K562 (cell line): ENCODE data around the gene EVI5L. TPM values are rescaled to one million over a fixed set of nuclear protein-coding genes. Genes with fewer than 3 reads are reported as not detected.

ENCODE experiments used
- ATAC-seq: fragments of 200-7000 bp; cut with Tn5 transposase; 3 replicates; pipeline ENCODE4 v1.9.1; 2020; ENCODE audit warnings: moderate library complexity
- BruUV-seq: library from RNA; stranded (reverse); fragments of 400-500 nt; replicated peaks from 2 replicates; lab custom pipeline; 2021; lab: Mats Ljungman, UMichigan
- CTCF ChIA-PET: fragments of 300-600 bp; formaldehyde crosslinking; extraction: SDS; loops from one replicate; lab custom pipeline; 2021; ENCODE audit warnings: low intra/inter-chr PET ratio; lab: Yijun Ruan, JAX
- POLR2A ChIA-PET: fragments of 300-600, 350-650 bp; sonication (Branson Sonifier 250); formaldehyde crosslinking; extraction: SDS; loops from one replicate; lab custom pipeline; 2021; ENCODE audit warnings: antibody characterized with exemption, inconsistent platforms; lab: Yijun Ruan, JAX
- DNase-seq, 4 experiments: peaks; one replicate each; pipeline versions ENCODE4 v3.0.0 to v3.0.0-alpha.2; 2011 to 2018; ENCODE audit warnings: low spot score in 3 of 4, mixed read lengths in 3 of 4; ENCODE audit errors: extremely low read depth in 1 of 4
- FAIRE-seq: peaks from 2 replicates; lab custom pipeline; 2011; peaks lifted over from hg19 to GRCh38; lab: Jason Lieb, UNC
- H2AFZ ChIP-seq: 2 replicates; pipeline ENCODE4 v1.6.0; 2011; ENCODE audit warnings: low read depth, low read length, control low read depth, inconsistent platforms
- H3K27ac ChIP-seq: fragments of 200-600 bp; 3 replicates; pipeline ENCODE4 v1.8.0; 2011; ENCODE audit warnings: low read depth, mild to moderate bottlenecking, control low read depth, inconsistent platforms, low read length, moderate library complexity, mixed read lengths; ENCODE audit errors: extremely low read depth
- H3K27me3 ChIP-seq, 2 experiments: fragments of 300-600 bp in 1 of 2; 2 replicates in 1 of 2; 3 replicates in 1 of 2; pipeline versions ENCODE4 v1.6.0 to v1.8.0; 2011; ENCODE audit warnings: inconsistent platforms in 2 of 2, low read length in 2 of 2, mild to moderate bottlenecking in 1 of 2, mixed read lengths in 1 of 2, moderate library complexity in 1 of 2; ENCODE audit not compliant: control insufficient read depth in 2 of 2, insufficient read depth in 2 of 2
- H3K36me3 ChIP-seq: fragments of 300-600 bp; 3 replicates; pipeline ENCODE4 v1.8.0; 2011; ENCODE audit warnings: mild to moderate bottlenecking, low read length, inconsistent platforms; ENCODE audit not compliant: control insufficient read depth, insufficient read depth
- H3K4me1 ChIP-seq, 2 experiments: fragments of 200-600 bp in 1 of 2; replicated peaks in 1 of 2; 2 replicates in 1 of 2; 3 replicates in 1 of 2; pipeline versions ENCODE4 v1.5.1 to v1.8.0; 2011; ENCODE audit warnings: inconsistent platforms in 2 of 2, low read length in 2 of 2, mild to moderate bottlenecking in 1 of 2, mixed read lengths in 1 of 2, moderate library complexity in 1 of 2; ENCODE audit not compliant: control insufficient read depth in 2 of 2, insufficient read depth in 2 of 2
- H3K4me2 ChIP-seq: 2 replicates; pipeline ENCODE4 v1.6.1; 2011; ENCODE audit warnings: low read length, control low read depth, inconsistent platforms, mixed read lengths; ENCODE audit not compliant: insufficient read depth
- H3K4me3 ChIP-seq: fragments of 200-600 bp; sonication (generic), shearing (Covaris generic); 2 replicates; pipeline ENCODE4 v1.5.1; 2016; ENCODE audit warnings: control low read depth, inconsistent platforms
- H3K79me2 ChIP-seq: fragments of 200-600 bp; 3 replicates; pipeline ENCODE4 v1.8.0; 2011; ENCODE audit warnings: low read length, inconsistent platforms; ENCODE audit not compliant: control insufficient read depth, insufficient read depth
- H3K9ac ChIP-seq, 2 experiments: 2 replicates each; pipeline versions ENCODE4 v1.6.0 to v1.6.1; 2011; ENCODE audit warnings: low read depth in 2 of 2, low read length in 2 of 2, control low read depth in 1 of 2, inconsistent platforms in 1 of 2, mild to moderate bottlenecking in 1 of 2, mixed read lengths in 1 of 2; ENCODE audit not compliant: insufficient read depth in 1 of 2
- H3K9me1 ChIP-seq: one replicate; pipeline ENCODE4 v1.6.0; 2011; ENCODE audit warnings: inconsistent platforms, mild to moderate bottlenecking, low read length, moderate library complexity; ENCODE audit not compliant: control insufficient read depth, insufficient read depth
- H3K9me3 ChIP-seq: replicated peaks from 2 replicates; pipeline ENCODE4 v1.5.1; 2011; ENCODE audit warnings: low read depth, low read length, inconsistent platforms; ENCODE audit not compliant: control insufficient read depth, insufficient read depth
- H4K20me1 ChIP-seq: replicated peaks from 2 replicates; pipeline ENCODE4 v1.6.1; 2011; ENCODE audit warnings: low read length, inconsistent platforms, mixed read lengths; ENCODE audit not compliant: control insufficient read depth, insufficient read depth
- ARID1B ChIP-seq: fragments of 450-650 bp; IDR thresholded peaks from 2 replicates; pipeline ENCODE4 v1.6.1; 2016; ENCODE audit warnings: antibody characterized with exemption, mild to moderate bottlenecking, inconsistent platforms
- GTF3C2 ChIP-seq: IDR thresholded peaks from 3 replicates; pipeline ENCODE4 v1.6.1; 2011; ENCODE audit warnings: borderline replicate concordance, mild to moderate bottlenecking, moderate library complexity; ENCODE audit not compliant: insufficient read length; ENCODE audit errors: extremely low read depth
- MAX ChIP-seq: sonication (generic); formaldehyde crosslinking; IDR thresholded peaks from 2 replicates; pipeline ENCODE4 v1.9.0; 2022; ENCODE audit warnings: mild to moderate bottlenecking, missing genetic modification reagents
- RAD51 ChIP-seq: fragments of 450-650 bp; IDR thresholded peaks from 2 replicates; pipeline ENCODE4 v1.7.1; 2016; ENCODE audit warnings: low read depth, mild to moderate bottlenecking, borderline replicate concordance
- RCOR1 ChIP-seq, 2 experiments: IDR thresholded peaks; 2 replicates each; pipeline ENCODE4 v1.6.1; 2012; ENCODE audit warnings: low read depth in 2 of 2, low read length in 2 of 2, borderline replicate concordance in 1 of 2, improper control_type of control experiment in 1 of 2
- ZNF354B ChIP-seq: fragments of 250-450 bp; sonication (Bioruptor Pico); IDR thresholded peaks from 2 replicates; pipeline ENCODE4 v1.4.0; 2020
- WGBS: fragments of 100-300 bp; shearing (Covaris generic); methylation state at CpG from one replicate; pipeline ENCODE4 v1.1.6; 2016; ENCODE audit warnings: low coverage, mixed read lengths; ENCODE audit not compliant: insufficient coverage; ENCODE audit errors: missing lambda C conversion rate; 5-methylcytosine and 5-hydroxymethylcytosine counted together
- in situ Hi-C: fragments of 300-500 bp; cut with MboI; formaldehyde crosslinking; loops from 4 replicates; pipeline ENCODE4 v1.15.0; 2018; ENCODE audit warnings: inconsistent platforms, mixed read lengths
- intact Hi-C: fragments of 100-400 bp; cut with micrococcal nuclease; formaldehyde crosslinking; loops from 2 replicates; pipeline ENCODE4 v1.14.2; 2022
- polyA plus RNA-seq, 8 experiments: library from polyadenylated mRNA; depleted of rRNA in 4 of 8; stranded (reverse) in 5 of 8; unstranded in 3 of 8; fragments of >200 nt; fragmentation: Nextera tagmentation in 2 of 8; fragmentation: Illumina TruSeq in 1 of 8; extraction: Ambion mirVana in 2 of 8; extraction: Trizol in 1 of 8; gene quantifications; 2 replicates each; pipeline versions ENCODE4 v1.2.1 to v1.2.3, GENCODE V29; 2011 to 2014; ENCODE audit warnings: inconsistent platforms in 1 of 8, missing spikeins in 1 of 8
- total RNA-seq, 7 experiments: library from RNA; depleted of rRNA in 6 of 7; stranded (reverse); fragments of >200 nt in 6 of 7; fragmentation: Illumina TruSeq in 2 of 7; extraction: Trizol in 2 of 7; gene quantifications; 2 replicates each; pipeline versions ENCODE4 v1.2.1 to v1.2.3, GENCODE V29; 2011 to 2021; ENCODE audit warnings: low replicate concordance in 1 of 7
- TF ChIP-seq, protein P1 (sequence below): fragments of 450-650 bp; formaldehyde crosslinking; IDR thresholded peaks from 2 replicates; pipeline ENCODE4 v1.4.0; 2020; ENCODE audit warnings: mild to moderate bottlenecking, mixed read lengths
- TF ChIP-seq, protein P2 (sequence below): fragments of 150-350 bp; IDR thresholded peaks from 2 replicates; pipeline ENCODE4 v1.6.1; 2014; ENCODE audit warnings: low read depth, mild to moderate bottlenecking, low read length, borderline replicate concordance
- TF ChIP-seq, protein P3 (sequence below): sonication (generic); formaldehyde crosslinking; IDR thresholded peaks from 2 replicates; pipeline ENCODE4 v1.5.0; 2020; ENCODE audit warnings: missing genetic modification reagents

The EVI5L gene
- total and polyA plus RNA-seq, 9 of the 15 experiments (the other 6 are each of a cell fraction or from before 2014, with no cell fraction given): 0.69 to 1.8 (median 1.2) TPM; not detected in 2

DNA sequence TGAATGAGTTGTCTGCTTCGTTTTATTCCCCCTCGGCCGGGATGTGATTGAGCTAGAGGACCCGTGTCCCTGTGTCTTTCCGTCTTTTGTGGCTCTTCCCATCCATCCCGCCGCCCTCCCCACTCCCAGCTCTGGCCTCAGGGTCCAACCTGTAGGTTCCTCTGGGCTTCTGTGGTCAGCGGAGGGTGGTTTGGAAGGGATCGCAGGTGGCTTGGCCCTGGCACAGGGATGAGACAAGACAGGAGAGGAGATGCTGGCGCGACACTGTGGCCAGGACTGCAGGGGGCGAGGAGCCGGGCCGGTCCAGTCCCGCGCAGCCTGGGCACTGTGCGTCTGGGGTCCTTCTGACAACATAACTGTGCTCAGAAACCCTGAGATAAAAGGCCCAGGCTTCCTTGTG, 2.0 kb downstream of the EVI5L start (continued):
- no peak for TF ChIP-seq GTF3C2
- no peak for TF ChIP-seq ARID1B
- no peak for TF ChIP-seq ZNF354B (CRISPR knock-in tag)

GRCh38 chr19:7832781-7833180, 2.8 kb downstream of the EVI5L start:
- ChIA-PET CTCF (no interaction called here), POLR2A (interaction anchor here (0.6 kb wide), 3 partner anchors 17 to 94 kb away, joined by 3 to 5 read pairs (median 3); no protein-coding TSS in a partner anchor)
- Histone ChIP-seq H3K27ac (no peak overlapping the region), H3K9me1 (no peaks in the 10 kb centered on the region), H3K4me3 (no peak overlapping the region), H3K9ac (peak overlapping the region in 1 of 2 experiments; percentile 24; a peak in 2 of 4 replicates), H3K36me3 (no peaks in the 10 kb centered on the region; the same call in 2 of the 3 replicates), H3K27me3 (peaks cover 7 to 13% of the 10 kb centered on the region in 2 experiments; a peak in 4 of 5 replicates), H4K20me1 (0 out of 2 replicates have a peak, but pooled peaks cover 3% of the 10 kb centered on the region), H3K4me1 (peaks cover 16 to 42% of the 10 kb centered on the region in 2 experiments; a peak in 4 of 5 replicates), H3K4me2 (no peak overlapping the region), H3K9me3 (no peaks in the 10 kb centered on the region), H3K79me2 (no peaks in the 10 kb centered on the region), H2AFZ (0 out of 2 replicates have a peak overlapping the region, but pooled peaks have one; percentile 30)
- DNase-seq: no peak
- BruUV-seq: no TSS peak
- FAIRE-seq: no peak
- ATAC-seq: no peak
- WGBS: 31% methylated on average over 11 of the region's 12 CpGs
- intact Hi-C loops: no loop called here
- in situ Hi-C loops: no loop called here
- TF ChIP-seq RAD51 (peak; percentile 85), MAX (0 out of 2 replicates have a peak, but pooled peaks have one; percentile 0), RCOR1 (IDR thresholded peaks at IDR 0.05; ENCODE audit: borderline replicate concordance in 1 of 2, low read depth in 2 of 2, low read length in 2 of 2) (no peak)
- TF ChIP-seq, protein P1, sequence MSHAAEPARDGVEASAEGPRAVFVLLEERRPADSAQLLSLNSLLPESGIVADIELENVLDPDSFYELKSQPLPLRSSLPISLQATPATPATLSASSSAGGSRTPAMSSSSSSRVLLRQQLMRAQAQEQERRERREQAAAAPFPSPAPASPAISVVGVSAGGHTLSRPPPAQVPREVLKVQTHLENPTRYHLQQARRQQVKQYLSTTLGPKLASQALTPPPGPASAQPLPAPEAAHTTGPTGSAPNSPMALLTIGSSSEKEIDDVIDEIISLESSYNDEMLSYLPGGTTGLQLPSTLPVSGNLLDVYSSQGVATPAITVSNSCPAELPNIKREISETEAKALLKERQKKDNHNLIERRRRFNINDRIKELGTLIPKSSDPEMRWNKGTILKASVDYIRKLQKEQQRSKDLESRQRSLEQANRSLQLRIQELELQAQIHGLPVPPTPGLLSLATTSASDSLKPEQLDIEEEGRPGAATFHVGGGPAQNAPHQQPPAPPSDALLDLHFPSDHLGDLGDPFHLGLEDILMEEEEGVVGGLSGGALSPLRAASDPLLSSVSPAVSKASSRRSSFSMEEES (CRISPR knock-in tag): peak; percentile 81
- TF ChIP-seq, protein P2, sequence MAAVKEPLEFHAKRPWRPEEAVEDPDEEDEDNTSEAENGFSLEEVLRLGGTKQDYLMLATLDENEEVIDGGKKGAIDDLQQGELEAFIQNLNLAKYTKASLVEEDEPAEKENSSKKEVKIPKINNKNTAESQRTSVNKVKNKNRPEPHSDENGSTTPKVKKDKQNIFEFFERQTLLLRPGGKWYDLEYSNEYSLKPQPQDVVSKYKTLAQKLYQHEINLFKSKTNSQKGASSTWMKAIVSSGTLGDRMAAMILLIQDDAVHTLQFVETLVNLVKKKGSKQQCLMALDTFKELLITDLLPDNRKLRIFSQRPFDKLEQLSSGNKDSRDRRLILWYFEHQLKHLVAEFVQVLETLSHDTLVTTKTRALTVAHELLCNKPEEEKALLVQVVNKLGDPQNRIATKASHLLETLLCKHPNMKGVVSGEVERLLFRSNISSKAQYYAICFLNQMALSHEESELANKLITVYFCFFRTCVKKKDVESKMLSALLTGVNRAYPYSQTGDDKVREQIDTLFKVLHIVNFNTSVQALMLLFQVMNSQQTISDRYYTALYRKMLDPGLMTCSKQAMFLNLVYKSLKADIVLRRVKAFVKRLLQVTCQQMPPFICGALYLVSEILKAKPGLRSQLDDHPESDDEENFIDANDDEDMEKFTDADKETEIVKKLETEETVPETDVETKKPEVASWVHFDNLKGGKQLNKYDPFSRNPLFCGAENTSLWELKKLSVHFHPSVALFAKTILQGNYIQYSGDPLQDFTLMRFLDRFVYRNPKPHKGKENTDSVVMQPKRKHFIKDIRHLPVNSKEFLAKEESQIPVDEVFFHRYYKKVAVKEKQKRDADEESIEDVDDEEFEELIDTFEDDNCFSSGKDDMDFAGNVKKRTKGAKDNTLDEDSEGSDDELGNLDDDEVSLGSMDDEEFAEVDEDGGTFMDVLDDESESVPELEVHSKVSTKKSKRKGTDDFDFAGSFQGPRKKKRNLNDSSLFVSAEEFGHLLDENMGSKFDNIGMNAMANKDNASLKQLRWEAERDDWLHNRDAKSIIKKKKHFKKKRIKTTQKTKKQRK: no peak
- TF ChIP-seq, protein P3, sequence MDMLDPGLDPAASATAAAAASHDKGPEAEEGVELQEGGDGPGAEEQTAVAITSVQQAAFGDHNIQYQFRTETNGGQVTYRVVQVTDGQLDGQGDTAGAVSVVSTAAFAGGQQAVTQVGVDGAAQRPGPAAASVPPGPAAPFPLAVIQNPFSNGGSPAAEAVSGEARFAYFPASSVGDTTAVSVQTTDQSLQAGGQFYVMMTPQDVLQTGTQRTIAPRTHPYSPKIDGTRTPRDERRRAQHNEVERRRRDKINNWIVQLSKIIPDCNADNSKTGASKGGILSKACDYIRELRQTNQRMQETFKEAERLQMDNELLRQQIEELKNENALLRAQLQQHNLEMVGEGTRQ (CRISPR knock-in tag): peak; percentile 50
